GM11168 (cell line): ENCODE results near the gene CD209.

Experiments used
- in situ Hi-C: fragments of 300-500 bp; cut with MboI; formaldehyde crosslinking; loops from one replicate; pipeline ENCODE4 v1.12.0; 2022; ENCODE audit warnings: low sequenced_read_pairs; ENCODE audit not compliant: unreplicated experiment

The CD209 gene

GRCh38 chr19:7740682-7741054 is 6.7 kb downstream of the CD209 start:
- in situ Hi-C loops: no loop called here

DNA sequence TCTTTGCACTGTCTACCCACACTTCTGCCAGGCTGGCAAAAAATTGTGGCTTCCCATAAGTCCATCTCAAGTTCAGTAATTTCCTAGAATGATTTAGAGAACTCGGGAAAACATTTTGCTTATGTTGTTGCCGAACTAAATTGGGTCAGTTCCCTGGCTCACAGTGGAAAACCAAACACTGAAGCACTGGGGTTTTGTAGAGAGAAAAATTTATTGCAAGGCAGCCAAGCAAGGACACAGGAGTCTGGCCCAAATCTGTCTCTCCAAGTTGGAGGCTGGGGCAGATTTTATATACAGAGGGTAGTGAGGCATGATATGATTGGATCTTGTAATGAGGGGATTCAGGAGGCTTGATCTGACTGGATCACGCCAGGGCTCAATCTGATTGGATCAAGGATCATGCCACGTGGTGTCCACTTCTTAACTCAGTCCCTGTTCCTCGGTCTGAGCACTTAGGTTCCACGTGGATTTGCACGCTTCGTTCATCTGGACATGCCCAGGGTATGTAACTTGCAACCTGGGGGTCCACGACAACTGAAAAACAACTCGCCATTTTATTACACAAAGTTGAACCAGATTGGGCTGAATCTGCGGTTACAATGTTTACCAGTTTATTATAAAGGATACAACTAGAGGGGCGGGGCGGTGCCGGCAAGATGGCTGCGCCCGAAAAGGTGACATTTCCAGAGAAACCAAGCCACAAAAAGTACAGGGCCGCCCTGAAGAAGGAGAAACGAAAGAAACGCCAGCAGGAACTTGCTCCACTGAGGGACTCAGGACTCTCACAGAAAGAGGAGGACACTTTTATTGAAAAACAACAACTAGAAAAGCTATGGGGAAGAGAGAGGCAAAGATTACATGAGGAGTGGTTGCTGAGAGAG is 7.3 kb downstream of the CD209 start:
- in situ Hi-C loops: no loop called here

DNA sequence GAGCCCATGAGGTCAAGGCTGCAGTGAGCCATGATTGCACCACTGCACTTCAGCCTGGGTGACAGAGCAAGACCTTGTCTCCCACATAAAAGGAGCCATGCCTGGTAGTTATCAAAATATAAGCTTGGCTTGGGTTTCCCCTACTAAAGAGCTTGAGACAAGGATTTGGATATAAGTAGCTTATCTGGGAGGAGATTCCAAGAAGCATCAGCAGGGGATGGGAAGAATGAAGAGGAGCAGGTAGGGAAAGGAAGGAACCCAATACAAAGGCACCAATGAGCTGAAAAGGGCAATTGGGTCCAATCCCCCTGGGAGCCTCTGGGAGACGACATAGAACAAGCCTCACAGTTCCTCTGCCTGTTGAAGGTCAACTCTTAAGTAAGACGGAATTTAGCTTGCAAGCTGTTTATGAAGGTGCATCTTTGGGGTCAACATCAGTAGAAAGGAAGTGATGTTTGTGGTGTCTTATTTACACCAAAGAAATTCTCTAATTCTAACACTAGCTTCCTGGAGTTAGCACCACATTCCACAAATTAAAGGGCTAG is 8.1 kb downstream of the CD209 start:
- in situ Hi-C loops: no loop called here

DNA sequence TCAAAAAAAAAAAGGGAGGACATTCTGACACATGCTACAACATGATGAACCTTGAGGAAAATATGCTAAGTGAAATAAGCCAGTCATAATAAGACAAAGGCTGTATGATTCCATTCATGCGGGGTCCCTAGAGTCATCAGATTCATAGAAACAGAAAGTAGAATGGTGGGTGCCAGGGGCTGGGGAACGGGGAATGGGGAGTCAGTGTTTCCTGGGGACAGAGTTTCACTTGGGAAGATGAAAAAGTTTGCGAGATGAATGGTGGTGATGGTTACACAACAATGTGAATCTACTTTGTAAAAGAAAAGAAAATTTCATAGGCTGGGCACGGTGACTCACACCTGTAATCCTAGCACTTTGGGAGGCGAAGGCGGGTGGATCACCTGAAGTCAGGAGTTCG is 9.3 kb downstream of the CD209 start:
- in situ Hi-C loops: no loop called here

DNA sequence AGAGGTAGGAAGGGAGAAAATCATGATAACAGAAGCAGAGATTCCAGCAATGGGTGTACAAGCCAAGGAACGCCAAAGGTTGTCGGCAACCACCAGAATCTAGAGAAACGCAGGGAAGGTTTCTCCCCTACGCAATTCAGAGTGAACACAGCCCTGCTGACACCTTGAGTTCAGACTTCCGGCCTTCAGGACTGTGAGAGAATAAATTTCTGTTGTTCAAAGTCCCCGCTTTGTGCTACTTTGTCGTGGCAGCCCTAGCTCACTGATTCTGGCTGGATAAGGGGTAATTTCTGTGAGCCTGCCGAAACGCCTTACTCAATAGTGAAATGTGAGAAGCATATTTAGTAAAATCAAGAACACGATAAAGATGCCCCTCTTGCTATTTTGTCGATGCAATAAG is 10.1 kb downstream of the CD209 start:
- in situ Hi-C loops: no loop called here

DNA sequence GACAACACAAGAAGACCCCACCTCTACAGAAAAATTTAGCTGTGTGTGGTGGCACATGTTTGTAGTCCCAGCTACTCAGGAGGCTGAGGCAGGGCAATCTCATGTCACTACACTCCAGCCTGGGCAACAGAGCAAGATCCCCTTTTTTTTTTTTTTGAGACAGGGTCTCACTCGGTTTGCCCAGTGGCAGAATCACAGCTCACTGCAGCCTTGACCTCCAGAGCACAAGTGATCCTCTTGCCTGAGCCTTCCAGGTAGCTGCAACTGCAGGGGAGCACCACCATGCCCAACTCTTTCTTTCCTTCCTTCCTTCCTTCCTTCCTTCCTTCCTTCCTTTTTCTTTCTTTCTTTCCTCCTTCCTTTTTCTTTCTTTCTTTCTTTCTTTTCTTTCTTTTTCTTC is 11.2 kb downstream of the CD209 start:
- in situ Hi-C loops: no loop called here

DNA sequence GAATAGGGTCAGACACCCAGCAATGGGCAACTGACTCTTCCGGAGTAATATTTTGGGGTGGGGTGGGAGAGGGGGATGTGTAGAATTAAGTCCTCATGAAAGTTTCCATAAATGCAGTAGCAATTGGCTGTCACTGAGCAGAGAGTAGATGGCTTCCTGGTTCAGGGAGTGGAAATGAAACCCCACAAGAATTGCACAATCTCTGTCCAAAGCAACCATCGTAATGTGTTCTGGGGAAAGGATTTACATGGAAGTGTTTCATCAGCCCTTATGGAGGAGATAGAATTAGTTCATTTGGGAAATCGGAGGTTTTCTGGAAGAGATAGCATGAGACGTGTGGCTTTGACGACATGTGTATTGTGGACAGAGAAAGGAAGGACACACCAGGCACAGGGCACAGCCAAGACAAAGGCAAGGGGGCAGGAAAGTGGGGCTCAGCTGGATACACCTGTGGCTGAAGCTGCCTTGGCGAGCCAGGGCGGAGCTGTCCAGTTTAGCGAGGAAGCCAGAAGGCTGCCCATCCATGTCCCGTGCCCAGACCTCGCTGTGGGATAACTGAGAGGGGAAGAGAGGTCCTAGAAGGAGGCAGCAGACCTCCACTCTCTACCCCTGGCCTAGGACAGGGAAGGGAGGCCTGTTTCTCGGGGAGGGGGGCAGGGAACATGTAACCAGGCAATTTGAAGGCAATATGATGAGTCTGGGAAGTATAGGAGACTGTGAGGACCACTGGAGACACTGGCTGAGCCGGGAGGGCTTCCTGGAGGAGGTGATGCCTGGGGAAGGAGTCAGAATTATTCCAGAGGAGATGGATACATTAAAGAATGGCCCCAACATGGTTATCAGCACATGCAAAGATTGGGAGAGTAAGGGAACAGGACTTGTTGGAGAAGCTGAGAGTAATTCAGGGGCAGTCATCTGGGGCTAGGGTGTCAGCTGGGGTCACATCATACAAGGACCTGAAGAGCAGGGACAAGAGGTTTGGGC is 12.8 kb downstream of the CD209 start:
- in situ Hi-C loops: no loop called here

DNA sequence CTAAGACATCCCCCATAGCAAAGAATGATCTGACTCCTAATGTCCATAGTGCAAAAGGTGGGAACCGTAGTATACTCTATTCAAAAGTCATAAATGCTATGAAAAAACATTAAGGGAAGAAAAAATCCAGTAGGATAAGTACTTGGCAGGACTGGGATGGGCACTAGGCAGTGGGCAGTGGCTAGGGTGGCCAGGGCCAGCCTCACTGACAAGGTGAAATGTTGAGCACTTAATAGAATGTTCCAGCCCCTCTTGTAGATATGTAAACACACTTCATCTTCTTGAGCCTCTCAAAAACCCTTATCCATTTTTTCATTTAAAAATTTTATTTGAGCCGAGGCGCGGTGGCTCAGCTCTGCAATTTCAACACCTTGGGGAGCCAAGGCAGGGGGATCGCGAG is 14.0 kb downstream of the CD209 start:
- in situ Hi-C loops: no loop called here

DNA sequence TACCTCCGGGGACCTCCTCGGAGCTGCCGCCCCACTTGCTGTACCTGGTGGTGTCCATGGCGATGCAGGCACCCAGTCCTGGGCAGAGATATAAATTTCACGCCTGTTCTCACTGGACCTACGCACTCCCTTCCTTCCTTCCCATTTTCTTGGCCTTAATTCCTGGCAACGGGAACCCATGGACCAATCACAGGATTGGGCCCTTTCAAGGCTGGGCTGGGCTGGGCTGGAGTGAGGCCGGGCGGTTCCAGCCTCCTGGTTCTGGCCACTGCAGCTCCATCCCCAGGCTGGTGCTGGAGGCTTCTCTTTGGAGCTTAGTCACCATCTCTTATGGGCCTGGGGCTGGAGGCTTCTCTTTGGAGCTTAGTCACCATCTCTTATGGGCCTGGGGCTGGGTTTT is 15.3 kb downstream of the CD209 start, which contains the start of gene CLEC4G:
TSS of gene CLEC4G (minus strand) at position 66 of the 400 bp plus-strand sequence. CDS start at position 58, 8 bp downstream.
- in situ Hi-C loops: no loop called here

DNA sequence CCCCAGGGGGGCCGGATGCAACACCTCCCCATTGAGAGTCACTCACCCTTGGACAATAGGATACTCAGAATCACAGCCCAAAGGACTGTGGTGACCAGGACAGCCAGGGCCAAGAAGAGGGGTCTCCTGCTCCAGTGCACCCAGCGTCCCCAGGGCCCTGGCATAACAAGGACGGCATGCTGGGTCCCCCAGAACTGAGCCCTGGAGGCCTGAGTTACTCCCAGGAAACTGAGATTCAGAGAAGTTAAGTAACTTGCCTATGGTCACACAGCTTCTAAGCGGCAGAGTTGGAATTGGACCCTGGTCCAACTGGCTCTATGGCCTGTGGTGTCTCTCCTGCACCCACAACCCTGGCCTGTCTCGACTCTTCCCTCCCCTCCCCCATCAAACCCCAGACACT is 15.7 kb downstream of the CD209 start:
- in situ Hi-C loops: no loop called here

- in situ Hi-C loops: no loop called here
These were observed 16.1 kb downstream of the CD209 start for GRCh38 chr19:7731218-7731595.

DNA sequence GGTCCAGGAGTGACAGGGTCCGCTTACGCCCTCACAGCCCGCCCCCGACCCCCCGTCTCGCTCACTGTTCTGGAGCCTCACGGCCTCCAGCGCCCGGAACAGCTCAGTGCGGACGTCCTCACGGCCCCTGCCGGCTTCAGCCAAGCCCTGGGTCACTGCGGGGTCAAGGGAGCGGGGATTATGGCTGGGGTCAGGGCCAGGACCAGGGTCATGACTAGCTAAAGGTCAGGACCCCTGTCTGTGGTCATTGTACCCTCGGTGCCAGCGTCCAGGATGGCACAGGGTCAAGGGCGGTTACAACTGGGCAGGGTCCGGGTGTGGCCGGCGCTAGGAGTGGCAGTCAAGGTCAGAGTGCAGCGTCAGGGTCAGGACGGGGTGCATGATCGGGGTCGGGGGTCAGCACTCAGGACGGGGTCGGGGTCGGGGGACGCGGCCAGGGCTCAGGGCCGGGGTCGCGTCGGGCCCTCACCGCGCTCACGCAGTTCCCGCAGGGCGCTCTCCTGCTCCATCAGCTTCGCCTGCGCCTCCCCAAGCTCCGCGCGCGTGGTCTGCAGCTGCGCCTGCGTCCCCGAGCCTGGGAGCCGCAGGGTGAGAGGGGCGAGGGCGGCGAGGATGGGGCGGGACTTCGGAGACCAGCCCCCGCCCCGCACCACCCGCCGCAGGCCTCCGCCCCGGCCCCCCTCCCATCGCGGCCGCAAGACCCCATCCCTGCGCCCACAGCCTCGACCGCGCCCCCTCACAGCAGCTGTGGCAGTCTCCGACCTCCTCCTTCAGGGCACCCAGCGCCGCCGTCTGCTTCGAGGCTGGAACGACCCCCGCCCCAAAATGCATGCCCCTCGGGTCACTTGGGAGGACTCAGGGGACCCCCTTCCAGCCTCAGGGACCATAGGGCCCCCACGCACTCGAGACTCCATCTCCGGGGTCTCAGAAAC is 16.8 kb downstream of the CD209 start:
- in situ Hi-C loops: no loop called here

DNA sequence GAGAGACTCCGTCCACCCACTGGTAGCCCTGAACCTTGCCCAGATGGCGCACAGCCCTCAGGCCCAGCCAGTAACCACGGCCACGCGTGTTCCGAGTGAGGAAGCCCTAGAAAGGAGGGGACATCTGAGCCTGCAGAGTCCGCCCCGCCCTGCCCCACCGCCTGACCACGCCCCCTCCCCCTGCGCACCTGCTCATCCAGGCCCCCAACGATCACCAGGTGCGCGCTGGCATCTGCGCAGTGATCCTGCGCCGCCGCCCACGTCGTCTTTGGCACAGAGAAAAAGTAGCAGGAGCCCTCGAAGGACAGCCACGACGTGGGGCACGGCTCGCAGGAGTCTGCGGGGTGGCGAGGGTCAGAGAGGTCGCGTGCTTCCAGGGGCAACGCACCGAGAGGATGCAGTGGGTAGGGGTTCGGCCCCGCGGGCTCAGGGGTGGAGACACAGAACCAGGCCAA is 17.5 kb downstream of the CD209 start:
- in situ Hi-C loops: no loop called here

DNA sequence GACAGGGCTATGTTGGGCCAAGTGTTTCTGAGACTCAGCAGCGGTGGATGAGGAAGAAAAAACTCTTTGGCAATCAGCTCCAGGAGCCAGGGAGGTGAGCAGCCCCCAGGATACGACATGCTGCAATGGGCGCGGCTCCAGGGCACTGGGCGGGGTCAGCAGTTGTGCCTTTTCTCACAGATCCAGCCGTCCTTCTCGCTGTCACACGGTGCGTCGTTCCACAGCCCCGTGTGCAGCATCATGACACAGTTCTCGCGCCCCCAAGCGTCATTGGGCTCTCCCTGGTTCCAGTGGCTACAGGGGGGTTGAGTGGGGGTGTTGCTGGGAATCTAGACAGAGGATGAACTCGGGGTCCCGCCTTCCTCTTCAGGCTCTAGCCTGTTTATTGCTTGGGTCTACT is 18.1 kb downstream of the CD209 start:
- in situ Hi-C loops: no loop called here

GRCh38 chr19:7725791-7726190 is 21.5 kb downstream of the CD209 start:
- in situ Hi-C loops: no loop called here

DNA sequence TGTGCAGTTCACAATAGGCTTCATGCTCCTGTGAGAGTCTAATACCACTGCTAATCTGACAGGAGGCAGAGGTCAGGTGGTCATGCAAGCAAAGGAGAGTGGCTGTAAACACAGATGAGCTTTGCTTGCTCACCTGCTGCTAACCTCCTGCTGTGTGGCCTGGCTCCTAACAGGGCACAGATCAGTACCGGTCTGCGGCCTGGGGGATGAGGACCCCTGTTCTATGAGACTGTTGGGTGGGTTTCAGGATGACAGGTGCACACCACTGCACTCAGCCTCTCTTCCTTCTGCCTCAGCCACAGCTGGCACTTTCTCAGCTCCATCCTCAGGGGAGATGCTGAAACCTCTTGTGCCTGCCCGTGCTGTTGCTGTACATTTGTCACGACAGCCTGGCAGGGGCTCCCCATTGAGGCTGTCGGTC is 25.1 kb downstream of the CD209 start:
- in situ Hi-C loops: no loop called here

DNA sequence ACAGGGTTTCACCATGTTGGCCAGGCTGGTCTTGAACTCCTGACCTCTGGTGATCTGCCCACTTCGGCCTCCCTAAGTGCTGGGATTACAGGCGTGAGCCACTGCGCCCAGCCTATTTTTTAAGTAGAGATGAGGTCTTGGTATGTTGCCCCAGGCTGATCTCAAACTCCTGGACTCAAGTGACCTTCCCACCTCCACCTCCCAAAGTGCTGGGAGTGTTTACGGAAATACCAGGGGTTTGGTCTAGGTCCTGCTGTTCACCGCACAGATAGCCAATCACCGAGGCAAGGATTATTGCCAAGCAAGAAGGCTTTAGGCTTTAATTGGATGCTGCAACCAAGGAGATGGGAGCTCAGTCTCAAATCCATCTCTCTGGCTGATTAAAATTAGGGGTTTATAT is 27.0 kb downstream of the CD209 start:
- in situ Hi-C loops: no loop called here

DNA sequence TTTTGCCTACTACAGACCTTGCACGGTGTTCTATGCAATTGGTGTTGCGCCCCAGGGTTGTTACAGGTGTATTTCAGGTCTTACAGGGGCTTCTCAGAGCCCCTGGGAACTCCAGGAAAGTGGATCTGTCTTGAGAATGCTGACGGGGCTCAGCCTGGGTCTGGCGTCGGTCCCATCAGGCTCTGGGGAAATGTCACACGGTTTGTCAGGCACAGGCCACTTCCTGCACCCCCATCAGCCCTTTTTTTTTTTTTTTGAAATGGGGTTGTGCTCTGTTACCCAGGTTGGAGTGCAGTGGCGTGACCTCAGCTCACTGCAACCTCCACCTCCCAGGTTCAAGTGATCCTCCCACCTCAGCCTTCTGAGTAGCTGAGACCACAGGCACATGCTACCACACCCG is 28.7 kb downstream of the CD209 start:
- in situ Hi-C loops: no loop called here

DNA sequence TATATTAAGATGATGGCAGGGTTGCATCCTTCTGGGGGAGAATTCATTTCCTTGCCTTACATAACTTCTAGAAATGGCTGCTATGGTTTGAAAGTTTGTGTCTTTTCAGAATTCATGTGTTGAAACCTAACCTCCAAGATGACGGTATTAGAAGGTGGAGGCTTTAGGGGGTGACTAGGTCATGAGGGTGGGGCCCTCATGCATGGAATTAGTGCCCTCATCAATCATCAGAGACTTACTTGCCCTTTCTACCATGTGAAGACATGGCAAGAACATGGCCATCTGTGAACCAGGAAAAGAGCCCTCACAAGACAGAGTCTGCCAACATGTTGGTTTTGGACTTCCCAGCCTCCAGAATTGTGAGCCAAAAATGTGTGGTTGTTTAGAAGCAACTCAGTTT is 30.6 kb downstream of the CD209 start:
- in situ Hi-C loops: no loop called here

- in situ Hi-C loops: no loop called here
These were observed 31.7 kb downstream of the CD209 start for GRCh38 chr19:7715671-7716070.
